ENCODE measurements around the gene ZNF101. TPM values are rescaled to one million over a fixed set of nuclear protein-coding genes. Genes with fewer than 3 reads are reported as not detected.
"Not testable (repeated sequence)": the region's sequence is repeated elsewhere in the genome, so short reads cannot be mapped to it uniquely, and the experiment has no call there.

The ZNF101 gene
- total RNA-seq, 1 experiment from 2014 or later, result 19.5 TPM

DNA sequence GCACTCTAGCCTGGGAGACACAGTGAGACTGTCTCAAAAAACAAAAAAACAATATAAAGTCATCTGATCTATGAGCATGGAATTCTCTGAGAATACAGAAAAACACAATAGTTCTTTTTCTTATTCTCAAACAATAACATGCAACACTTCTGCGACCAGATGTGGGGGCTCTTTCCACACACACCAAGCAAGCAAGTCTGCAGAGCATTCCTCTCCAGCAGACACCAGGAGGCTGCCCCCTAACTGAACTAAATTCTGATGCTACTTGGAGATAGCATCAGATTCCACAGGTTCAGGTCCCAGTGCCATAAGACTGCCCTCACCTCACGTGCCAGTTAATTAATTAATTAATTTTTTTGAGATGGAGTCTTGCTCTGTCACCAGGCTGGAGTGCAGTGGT lies 27.7 kb downstream of the ZNF101 start:
- H3K9me3 ChIP-seq (replicated peaks), result no peaks in the 10 kb centered on the region
- no peak overlapping the region for H3K4me3 ChIP-seq
- no peak overlapping the region for H3K27ac ChIP-seq
- no peak for DNase-seq
- no peaks in the 10 kb centered on the region for H3K36me3 ChIP-seq
- no peaks in the 10 kb centered on the region for H3K4me1 ChIP-seq
- no peaks in the 10 kb centered on the region for H3K27me3 ChIP-seq

DNA sequence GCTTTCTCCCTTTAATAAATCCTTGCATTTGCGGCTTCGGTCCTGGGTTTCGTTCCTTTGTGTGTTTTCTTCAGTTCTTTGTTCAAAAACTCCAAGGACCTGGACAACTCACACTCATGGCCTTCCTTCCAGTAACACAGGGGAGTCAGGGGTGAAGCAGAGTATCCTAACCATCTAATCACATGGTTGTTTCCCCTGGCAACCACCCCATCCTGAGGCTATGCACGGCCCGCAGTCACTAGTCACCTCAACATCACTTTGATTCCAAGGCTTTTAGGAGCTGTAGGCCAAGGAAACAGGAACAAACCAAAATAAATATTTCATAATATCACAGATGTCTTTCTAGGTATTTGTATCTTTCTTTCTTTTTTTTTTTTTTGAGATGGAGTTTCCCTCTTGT lies 28.9 kb downstream of the ZNF101 start:
- no peaks in the 10 kb centered on the region for H3K36me3 ChIP-seq
- H3K9me3 ChIP-seq (replicated peaks), result no peaks in the 10 kb centered on the region
- no peaks in the 10 kb centered on the region for H3K4me1 ChIP-seq
- H3K4me3 ChIP-seq, result no peak overlapping the region
- H3K27me3 ChIP-seq, result no peaks in the 10 kb centered on the region
- no peak overlapping the region for H3K27ac ChIP-seq
- no peak for DNase-seq

DNA sequence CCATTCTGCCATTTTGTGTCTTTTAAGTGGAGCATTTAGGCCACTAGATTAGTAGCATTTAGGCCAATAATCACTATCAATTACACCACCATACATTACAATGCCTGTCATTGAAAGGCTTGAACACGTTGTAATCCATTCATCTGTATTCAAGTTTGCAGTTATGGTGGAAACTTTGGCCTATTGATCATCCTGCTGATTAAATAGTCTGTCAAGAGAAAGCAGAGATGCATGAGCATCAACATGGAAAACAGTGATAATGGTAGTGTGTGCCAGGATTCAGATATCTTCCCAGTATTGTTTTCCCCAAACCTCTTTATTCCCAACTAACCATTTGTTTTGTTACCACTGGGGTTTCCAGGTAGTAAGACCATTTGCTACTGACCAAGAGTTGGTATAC lies 31.9 kb downstream of the ZNF101 start:
- not testable (repeated sequence) for H3K27ac ChIP-seq; H3K36me3 ChIP-seq; H3K27me3 ChIP-seq; H3K9me3 ChIP-seq (replicated peaks); H3K4me1 ChIP-seq; H3K4me3 ChIP-seq; DNase-seq

DNA sequence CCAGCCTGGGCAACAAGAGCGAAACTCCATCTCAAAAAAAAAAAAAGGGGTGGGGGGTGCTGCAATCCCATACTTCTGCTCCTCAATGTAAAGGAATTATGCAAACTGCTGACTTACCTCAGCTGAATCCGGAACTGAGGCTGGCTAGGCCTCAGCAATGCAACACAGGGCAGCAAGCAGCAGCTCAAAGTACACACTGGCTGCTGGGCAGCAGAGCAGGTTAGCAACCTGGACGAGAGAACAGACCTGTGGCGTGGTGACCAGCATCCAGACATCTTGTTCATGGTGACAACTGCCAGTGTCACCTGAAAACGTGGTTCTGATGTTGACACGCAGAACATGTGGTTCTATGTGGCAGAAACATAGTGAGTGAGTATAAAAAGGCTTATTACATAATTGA lies 36.2 kb downstream of the ZNF101 start:
- no peak overlapping the region for H3K27ac ChIP-seq
- peaks cover 13% of the 10 kb centered on the region for H3K36me3 ChIP-seq
- DNase-seq, result no peak
- no peak overlapping the region for H3K4me3 ChIP-seq
- peaks cover 15% of the 10 kb centered on the region for H3K9me3 ChIP-seq (replicated peaks)
- H3K4me1 ChIP-seq, result no peaks in the 10 kb centered on the region
- H3K27me3 ChIP-seq, result no peaks in the 10 kb centered on the region

DNA sequence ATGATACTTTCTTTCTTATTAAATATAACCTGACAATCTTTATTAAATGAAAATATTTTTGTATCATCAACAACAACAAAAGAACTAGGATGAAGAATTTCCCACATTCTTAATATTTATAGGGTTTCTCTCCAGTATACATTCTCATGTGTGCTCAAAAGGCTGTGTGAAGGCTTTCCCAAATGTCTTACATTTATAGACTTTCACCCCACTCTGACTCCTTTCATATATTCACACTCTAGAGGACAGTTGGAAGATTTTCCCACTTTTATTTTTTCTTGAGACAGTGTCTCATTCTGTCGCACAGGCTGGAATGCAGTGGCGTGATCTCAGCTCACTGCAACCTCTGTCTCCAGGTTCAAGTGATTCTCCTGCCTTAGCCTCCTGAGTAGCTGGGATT lies 41.9 kb downstream of the ZNF101 start:
- Histone ChIP-seq H3K4me3 (no peak overlapping the region), H3K27ac (no peak overlapping the region), H3K4me1 (no peaks in the 10 kb centered on the region), H3K27me3 (no peaks in the 10 kb centered on the region), H3K9me3 (replicated peaks) (peaks cover 58% of the 10 kb centered on the region), H3K36me3 (peaks cover 59% of the 10 kb centered on the region)
- DNase-seq, result no peak

DNA sequence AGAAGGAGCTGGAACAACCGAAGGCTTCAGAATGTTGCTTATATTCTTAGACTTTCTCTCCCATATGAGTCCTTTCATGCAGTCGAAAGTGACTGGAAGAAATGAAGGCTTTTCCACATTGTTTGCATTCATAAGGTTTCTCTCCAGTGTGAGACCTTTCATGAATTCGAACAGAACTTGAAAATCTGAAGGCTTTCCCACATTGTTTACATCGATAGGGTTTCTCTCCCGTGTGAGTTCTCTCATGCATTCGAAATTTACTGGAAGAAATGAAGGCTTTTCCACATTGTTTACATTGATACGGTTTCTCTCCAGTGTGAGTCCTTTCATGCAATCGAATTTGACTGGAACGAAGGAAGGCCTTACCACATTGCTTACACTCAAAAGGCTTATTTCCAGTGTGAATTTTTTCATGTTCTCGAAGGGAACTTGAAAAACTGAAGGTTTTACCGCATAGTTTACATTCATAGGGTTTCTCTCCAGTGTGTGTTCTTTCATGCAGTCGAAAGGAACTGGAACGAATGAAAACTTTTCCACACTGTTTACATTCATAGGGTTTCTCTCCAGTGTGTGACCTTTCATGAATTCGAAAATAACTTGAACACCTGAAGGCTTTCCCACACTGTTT lies 42.8 kb downstream of the ZNF101 start:
- Histone ChIP-seq H3K27ac (no peak overlapping the region), H3K27me3 (no peaks in the 10 kb centered on the region), H3K4me1 (no peaks in the 10 kb centered on the region), H3K36me3 (peaks cover 64% of the 10 kb centered on the region), H3K9me3 (replicated peaks) (peaks cover 63% of the 10 kb centered on the region), H3K4me3 (no peak overlapping the region)
- no peak for DNase-seq

DNA sequence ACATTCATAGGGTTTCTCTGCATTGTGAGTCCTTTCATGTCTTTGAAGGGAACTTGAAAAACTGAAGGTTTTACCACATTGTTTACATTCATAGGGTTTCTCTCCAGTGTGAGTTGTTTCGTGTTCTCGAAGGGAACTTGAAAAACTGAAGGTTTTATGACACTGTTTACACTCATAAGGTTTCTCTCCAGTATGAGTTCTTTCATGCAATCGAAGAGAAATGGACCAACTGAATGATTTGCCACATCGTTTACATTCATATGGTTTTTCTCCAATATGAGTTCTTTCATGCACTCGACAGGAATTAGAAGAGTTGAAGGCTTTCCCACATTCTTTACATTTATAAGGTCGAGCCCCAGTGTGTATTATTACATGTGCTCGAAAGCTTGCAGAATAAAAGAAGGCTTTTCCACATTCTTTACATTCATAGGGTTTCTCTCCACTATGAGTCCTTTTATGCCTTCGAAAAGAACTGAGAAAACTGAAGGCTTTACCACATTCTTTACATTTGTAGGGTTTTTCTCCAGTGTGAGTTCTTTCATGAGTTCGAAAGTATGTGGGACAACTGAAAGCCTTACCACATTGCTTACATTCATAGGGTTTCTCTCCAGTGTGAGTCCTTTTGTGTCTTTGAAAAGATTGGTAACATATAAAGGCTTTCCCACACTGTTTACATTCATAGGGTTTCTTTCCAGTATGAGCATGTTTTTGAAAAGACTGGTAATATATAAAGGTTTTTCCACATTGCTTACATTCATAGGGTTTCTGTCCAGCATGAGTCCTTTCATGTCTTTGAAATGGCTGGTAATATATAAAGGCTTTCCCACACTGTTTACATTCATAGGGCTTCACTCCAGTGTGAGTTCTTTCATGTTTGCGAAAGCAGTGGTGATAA lies 43.5 kb downstream of the ZNF101 start:
- DNase-seq, result peak in 1 of 2 experiments; percentile 7
- peaks cover 66% of the 10 kb centered on the region for H3K36me3 ChIP-seq
- no peaks in the 10 kb centered on the region for H3K27me3 ChIP-seq
- no peak overlapping the region for H3K27ac ChIP-seq
- H3K9me3 ChIP-seq (replicated peaks), result peaks cover 69% of the 10 kb centered on the region
- H3K4me1 ChIP-seq, result no peaks in the 10 kb centered on the region
- H3K4me3 ChIP-seq, result no peak overlapping the region

DNA sequence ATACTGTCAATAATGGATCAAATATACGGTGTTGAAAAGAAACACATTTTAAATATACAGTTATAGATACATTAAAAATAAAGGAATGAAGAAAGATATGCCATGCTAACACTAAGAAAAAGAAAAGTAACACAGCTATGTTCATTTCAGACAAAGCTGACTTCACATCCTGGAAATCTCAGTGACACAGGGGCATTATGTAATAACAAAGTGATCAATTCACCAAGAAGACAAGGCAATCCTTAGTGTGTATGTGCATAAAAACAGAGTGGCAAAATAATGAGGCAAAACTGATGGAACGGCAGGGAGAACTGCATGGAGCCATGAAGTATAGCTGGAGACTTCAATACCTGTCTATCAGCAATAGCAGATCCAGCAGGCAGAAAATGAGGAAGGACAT lies 51.2 kb downstream of the ZNF101 start:
- Histone ChIP-seq H3K27me3 (no peaks in the 10 kb centered on the region), H3K27ac (no peak overlapping the region), H3K9me3 (replicated peaks) (peaks cover 41% of the 10 kb centered on the region), H3K4me1 (no peaks in the 10 kb centered on the region), H3K4me3 (no peak overlapping the region), H3K36me3 (0 out of 2 replicates have a peak, but pooled peaks cover 7% of the 10 kb centered on the region)
- DNase-seq, result no peak

DNA sequence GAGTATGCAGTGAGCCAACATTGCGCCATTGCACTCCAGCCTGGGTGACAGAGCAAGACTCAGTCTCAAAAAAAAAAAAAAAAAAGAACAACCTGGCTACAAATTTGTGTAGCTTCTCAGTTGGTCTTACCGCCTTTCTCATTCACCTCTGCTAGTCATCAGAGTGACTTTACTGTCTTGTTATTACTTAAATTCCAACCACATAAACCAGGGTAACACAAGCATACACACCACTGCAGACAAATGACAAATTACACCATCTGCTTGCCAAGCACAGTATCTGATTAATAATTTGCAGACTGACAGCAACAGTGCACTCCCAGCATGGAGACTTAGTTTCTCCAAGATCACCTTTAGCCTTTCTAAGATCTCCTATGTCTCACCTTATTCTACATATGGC lies 53.3 kb downstream of the ZNF101 start:
- peaks cover 29% of the 10 kb centered on the region for H3K9me3 ChIP-seq (replicated peaks)
- no peak for DNase-seq
- no peaks in the 10 kb centered on the region for H3K27me3 ChIP-seq
- H3K36me3 ChIP-seq, result no peaks in the 10 kb centered on the region
- no peak overlapping the region for H3K27ac ChIP-seq
- no peaks in the 10 kb centered on the region for H3K4me1 ChIP-seq
- H3K4me3 ChIP-seq, result no peak overlapping the region

DNA sequence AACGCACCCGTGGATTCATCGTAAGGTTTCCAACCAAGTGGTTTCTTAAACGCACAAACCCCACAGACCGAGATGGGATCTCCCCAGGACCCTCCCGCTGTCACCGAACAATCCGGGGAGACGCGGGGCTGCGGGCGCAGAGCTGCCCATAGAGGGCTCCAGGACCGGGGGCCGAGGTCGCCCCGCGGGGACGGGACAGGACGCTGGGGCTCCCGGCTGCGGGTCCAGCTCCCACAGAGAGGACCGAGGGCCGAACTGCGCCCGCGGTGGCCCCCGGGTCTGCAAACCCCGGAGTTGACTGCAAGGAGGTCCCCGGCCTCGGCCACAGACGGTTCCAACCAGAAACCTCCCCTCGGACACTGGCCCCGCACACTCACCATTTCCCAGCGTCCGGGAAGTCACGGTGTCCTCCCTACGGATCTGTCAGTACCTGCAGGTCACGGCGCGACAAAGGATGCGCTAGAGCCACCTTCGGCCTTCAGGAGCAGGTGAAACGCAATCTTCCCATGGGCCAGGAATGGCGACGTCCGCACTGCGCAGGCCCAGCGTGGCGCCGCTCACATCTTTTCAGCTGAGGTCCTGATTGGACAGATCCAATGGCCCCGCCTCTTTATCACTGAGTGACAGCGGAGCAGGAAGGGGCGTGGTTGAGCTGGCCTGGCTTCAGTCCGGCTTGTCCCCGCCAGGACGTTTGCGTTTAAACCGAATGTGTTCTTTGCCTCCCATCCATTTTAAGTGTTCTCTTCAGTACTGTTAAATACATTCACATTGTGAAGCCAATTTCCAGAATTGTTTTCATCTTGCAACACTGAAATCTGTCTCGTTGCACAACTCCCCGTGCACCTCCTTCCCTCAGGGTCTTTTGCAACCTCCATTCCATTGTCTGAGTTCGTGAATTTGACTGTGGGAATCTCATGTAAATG lies 64.2 kb downstream of the ZNF101 start, which contains the start of gene ZNF14:
TSS of gene ZNF14 (minus strand) at position 534 of the 923 bp plus-strand sequence. CDS start at position 380, 154 bp downstream.
- H3K27ac ChIP-seq, result peak within 1 kb of the TSS; percentile 17; the same call in 1 of the 2 replicates
- peak within 1 kb of the TSS; percentile 89 for H3K4me3 ChIP-seq
- peak; percentile 96 to 97 for DNase-seq
- 0 out of 2 replicates have a peak, but pooled peaks cover 2% of the 10 kb centered on the region for H3K4me1 ChIP-seq
- H3K9me3 ChIP-seq (replicated peaks), result peaks cover 11% of the 10 kb centered on the region
- peaks cover 15% of the 10 kb centered on the region for H3K36me3 ChIP-seq
- H3K27me3 ChIP-seq, result no peaks in the 10 kb centered on the region

Other genes with a start within 250 kb of the ZNF101 start
- gene TSSK6, start 153.3 kb upstream of the ZNF101 start, total RNA-seq (2014; rRNA removed; shearing (Covaris generic)), result 1.7 and 1.8 TPM in 2 replicates
- 158 and 210 TPM in 2 replicates for gene NDUFA13, start 152.6 kb upstream of the ZNF101 start, total RNA-seq (2014; rRNA removed; shearing (Covaris generic))
- 1.0 and 1.9 TPM in 2 replicates for gene YJEFN3, start 139.9 kb upstream of the ZNF101 start, total RNA-seq (2014; rRNA removed; shearing (Covaris generic))
- gene CILP2, start 130.6 kb upstream of the ZNF101 start, total RNA-seq (2014; rRNA removed; shearing (Covaris generic)), result 0.94 and 1.1 TPM in 2 replicates
- 3.6 and 3.7 TPM in 2 replicates for gene PBX4, start 50.2 kb upstream of the ZNF101 start, total RNA-seq (2014; rRNA removed; shearing (Covaris generic))
- 1.5 and 1.9 TPM in 2 replicates for gene LPAR2, start 40.6 kb upstream of the ZNF101 start, total RNA-seq (2014; rRNA removed; shearing (Covaris generic))
- 3.2 and 4.6 TPM in 2 replicates for gene GMIP, start 25.2 kb upstream of the ZNF101 start, total RNA-seq (2014; rRNA removed; shearing (Covaris generic))
- 28.8 and 29.3 TPM in 2 replicates for gene ATP13A1, start 5.2 kb upstream of the ZNF101 start, total RNA-seq (2014; rRNA removed; shearing (Covaris generic))
- 7.8 and 7.9 TPM in 2 replicates for gene ZNF14, start 64.3 kb downstream of the ZNF101 start, total RNA-seq (2014; rRNA removed; shearing (Covaris generic))
- gene ZNF506, start 152.9 kb downstream of the ZNF101 start, total RNA-seq (2014; rRNA removed; shearing (Covaris generic)), result 23.6 and 31.6 TPM in 2 replicates
- gene ZNF253, start 197.0 kb downstream of the ZNF101 start, total RNA-seq (2014; rRNA removed; shearing (Covaris generic)), result 24.7 and 27.9 TPM in 2 replicates
- 32.4 and 34.8 TPM in 2 replicates for gene ZNF93, start 232.1 kb downstream of the ZNF101 start, total RNA-seq (2014; rRNA removed; shearing (Covaris generic))